DMS114 treated with DMSO at 0.1 percent for 48 hours (cell line): ENCODE data around the gene ZNF521.

Experiments
- DNase-seq: peaks from one replicate; lab custom pipeline; 2025; ENCODE audit not compliant: unreplicated experiment; lab: John Stamatoyannopoulos, UW

The ZNF521 gene

GRCh38 chr18:25133879-25134278, 218.1 kb downstream of the ZNF521 start:
- no peak for DNase-seq

GRCh38 chr18:25132786-25133496, 219.0 kb downstream of the ZNF521 start:
- DNase-seq: no peak

- no peak for DNase-seq
These were observed 225.2 kb downstream of the ZNF521 start for GRCh38 chr18:25126751-25127150.

GRCh38 chr18:25125680-25126079, 226.3 kb downstream of the ZNF521 start:
- DNase-seq: no peak

GRCh38 chr18:25123438-25124232, 228.3 kb downstream of the ZNF521 start:
- no peak for DNase-seq

- DNase-seq: no peak
These were observed 230.5 kb downstream of the ZNF521 start for GRCh38 chr18:25121442-25121841.

GRCh38 chr18:25113566-25113965, 238.4 kb downstream of the ZNF521 start:
- DNase-seq: no peak

- no peak for DNase-seq
These were observed 239.0 kb downstream of the ZNF521 start for GRCh38 chr18:25112821-25113434.

- DNase-seq: no peak
These were observed 240.3 kb downstream of the ZNF521 start for GRCh38 chr18:25111377-25112288.

- DNase-seq: no peak
These were observed 242.5 kb downstream of the ZNF521 start for GRCh38 chr18:25109484-25109883.

GRCh38 chr18:25103468-25104155, 248.4 kb downstream of the ZNF521 start:
- DNase-seq: no peak

- no peak for DNase-seq
These were observed 249.3 kb downstream of the ZNF521 start for GRCh38 chr18:25102662-25103061.

- no peak for DNase-seq
These were observed 251.5 kb downstream of the ZNF521 start for GRCh38 chr18:25100418-25100817.

GRCh38 chr18:25099895-25100294, 252.1 kb downstream of the ZNF521 start:
- no peak for DNase-seq

GRCh38 chr18:25097569-25098056, 254.4 kb downstream of the ZNF521 start:
- no peak for DNase-seq

GRCh38 chr18:25097057-25097456, 254.9 kb downstream of the ZNF521 start:
- no peak for DNase-seq

GRCh38 chr18:25093141-25093540, 258.8 kb downstream of the ZNF521 start:
- no peak for DNase-seq

GRCh38 chr18:25089470-25089869, 262.5 kb downstream of the ZNF521 start:
- no peak for DNase-seq

- no peak for DNase-seq
These were observed 265.1 kb downstream of the ZNF521 start for GRCh38 chr18:25086876-25087275.

- no peak for DNase-seq
These were observed 271.0 kb downstream of the ZNF521 start for GRCh38 chr18:25081001-25081400.
